Measurements from ENCODE around the gene TINAGL1. TPM values are rescaled to one million over a fixed set of nuclear protein-coding genes. Genes with fewer than 3 reads are reported as not detected.

TINAGL1 gene
- total RNA-seq, 4 donors from 2014 or later = 139 to 354 (median 244) TPM

DNA sequence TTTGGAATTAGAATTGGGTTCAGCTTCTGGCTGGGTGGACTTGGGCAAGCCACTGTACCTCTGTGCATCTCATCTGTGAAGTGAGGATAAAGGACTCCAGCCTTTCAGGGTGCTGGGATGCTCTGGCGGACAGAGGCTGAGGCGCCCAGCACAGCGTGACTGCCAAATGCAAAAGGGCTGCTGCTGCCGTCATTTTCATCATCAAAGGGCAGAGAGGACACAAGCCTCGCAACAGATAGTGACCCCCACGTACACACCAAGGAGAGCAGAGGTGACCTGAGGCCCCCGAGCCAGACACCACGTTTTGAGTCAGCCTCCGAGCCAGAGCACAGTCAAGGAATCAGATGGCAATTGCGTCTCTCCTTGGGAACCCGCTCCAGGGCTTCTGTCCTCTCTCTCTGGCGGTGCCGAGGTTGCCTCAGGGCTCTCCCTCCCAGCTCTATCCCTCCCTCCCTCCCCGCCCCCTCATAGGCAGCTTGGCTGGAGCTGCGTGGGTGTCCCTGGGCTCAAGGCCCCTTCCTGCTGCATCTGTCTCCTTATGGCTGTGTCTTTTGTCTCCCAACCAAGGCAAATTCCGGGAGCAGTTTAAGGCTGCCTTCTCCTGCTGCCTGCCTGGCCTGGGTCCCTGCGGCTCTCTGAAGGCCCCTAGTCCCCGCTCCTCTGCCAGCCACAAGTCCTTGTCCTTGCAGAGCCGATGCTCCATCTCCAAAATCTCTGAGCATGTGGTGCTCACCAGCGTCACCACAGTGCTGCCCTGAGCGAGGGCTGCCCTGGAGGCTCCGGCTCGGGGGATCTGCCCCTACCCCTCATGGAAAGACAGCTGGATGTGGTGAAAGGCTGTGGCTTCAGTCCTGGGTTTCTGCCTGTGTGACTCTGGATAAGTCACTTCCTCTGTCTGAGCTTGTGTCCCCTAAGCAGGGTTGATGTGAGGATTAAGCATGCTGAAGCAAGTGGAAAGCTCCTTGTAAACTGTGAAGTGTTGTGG, 50.2 kb downstream of the TINAGL1 start:
- TF ChIP-seq POLR2A (IDR thresholded peaks at IDR 0.05; ENCODE audit: low read depth) = no peak
- no peak for TF ChIP-seq POLR2AphosphoS5 (IDR thresholded peaks at IDR 0.05)
- TF ChIP-seq, protein P1, sequence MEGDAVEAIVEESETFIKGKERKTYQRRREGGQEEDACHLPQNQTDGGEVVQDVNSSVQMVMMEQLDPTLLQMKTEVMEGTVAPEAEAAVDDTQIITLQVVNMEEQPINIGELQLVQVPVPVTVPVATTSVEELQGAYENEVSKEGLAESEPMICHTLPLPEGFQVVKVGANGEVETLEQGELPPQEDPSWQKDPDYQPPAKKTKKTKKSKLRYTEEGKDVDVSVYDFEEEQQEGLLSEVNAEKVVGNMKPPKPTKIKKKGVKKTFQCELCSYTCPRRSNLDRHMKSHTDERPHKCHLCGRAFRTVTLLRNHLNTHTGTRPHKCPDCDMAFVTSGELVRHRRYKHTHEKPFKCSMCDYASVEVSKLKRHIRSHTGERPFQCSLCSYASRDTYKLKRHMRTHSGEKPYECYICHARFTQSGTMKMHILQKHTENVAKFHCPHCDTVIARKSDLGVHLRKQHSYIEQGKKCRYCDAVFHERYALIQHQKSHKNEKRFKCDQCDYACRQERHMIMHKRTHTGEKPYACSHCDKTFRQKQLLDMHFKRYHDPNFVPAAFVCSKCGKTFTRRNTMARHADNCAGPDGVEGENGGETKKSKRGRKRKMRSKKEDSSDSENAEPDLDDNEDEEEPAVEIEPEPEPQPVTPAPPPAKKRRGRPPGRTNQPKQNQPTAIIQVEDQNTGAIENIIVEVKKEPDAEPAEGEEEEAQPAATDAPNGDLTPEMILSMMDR (IDR thresholded peaks at IDR 0.05) = no peak
- no peak for TF ChIP-seq EP300 (IDR thresholded peaks at IDR 0.05)
- Histone ChIP-seq H3K36me3 (peaks cover 28 to 50% (median 40%) of the 10 kb centered on the region in 4 donors), H3K27me3 (no peaks in the 10 kb centered on the region), H3K4me1 (peaks cover 25 to 36% (median 27%) of the 10 kb centered on the region in 4 donors), H3K4me3 (no peak overlapping the region), H3K27ac (replicated peaks in 1 of 4) (peak overlapping the region in 3 of 4 donors; percentile 5 to 62 (median 44)), H3K9me3 (no peaks in the 10 kb centered on the region)
- no peak for DNase-seq (ENCODE audit: extremely low spot score)
- intact Hi-C loops (cut with DNase I) = no loop called here
- WGBS = 74% methylated on average over 17 of the region's 23 CpGs

DNA sequence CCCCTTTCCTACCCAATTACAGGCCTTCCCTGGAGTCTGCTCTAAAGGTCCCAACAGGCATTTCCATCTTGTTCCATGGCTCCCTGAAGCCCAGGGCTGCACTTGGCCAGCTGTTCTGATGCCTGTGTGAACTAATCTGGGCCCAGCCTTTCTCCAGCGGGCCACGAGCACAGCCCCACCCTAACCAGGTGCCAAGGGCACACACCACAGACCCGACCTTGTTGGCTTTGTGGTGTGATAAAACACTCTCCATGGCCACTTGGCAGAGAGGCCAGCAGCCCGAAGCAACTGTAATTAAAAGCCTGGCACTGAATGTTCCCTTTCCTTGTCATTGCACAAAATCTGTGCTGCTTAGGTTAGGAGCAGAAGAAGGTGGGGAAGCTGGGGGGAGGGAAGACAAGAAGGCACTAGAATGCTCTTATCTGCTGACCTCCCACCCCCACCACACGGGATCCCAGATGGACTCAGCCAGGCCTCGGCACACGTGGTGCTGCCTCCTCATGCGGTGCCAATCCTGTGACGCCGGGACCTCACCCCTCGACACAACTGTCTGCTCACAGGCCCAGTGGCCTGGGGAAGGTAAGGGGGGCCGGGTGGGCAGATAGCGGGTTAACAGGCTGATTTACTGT, 51.1 kb downstream of the TINAGL1 start:
- no peak for DNase-seq (ENCODE audit: extremely low spot score)
- peaks cover 25 to 44% (median 30%) of the 10 kb centered on the region in 4 donors for H3K4me1 ChIP-seq
- no peaks in the 10 kb centered on the region for H3K9me3 ChIP-seq
- H3K4me3 ChIP-seq = no peak overlapping the region
- intact Hi-C loops (cut with DNase I) = no loop called here
- no peak for TF ChIP-seq EP300 (IDR thresholded peaks at IDR 0.05)
- no peak for TF ChIP-seq POLR2AphosphoS5 (IDR thresholded peaks at IDR 0.05)
- TF ChIP-seq, protein P1 (IDR thresholded peaks at IDR 0.05) = no peak
- TF ChIP-seq POLR2A (IDR thresholded peaks at IDR 0.05; ENCODE audit: low read depth) = no peak
- peak overlapping the region; percentile 25 to 62 (median 40) for H3K27ac ChIP-seq (replicated peaks in 1 of 4)
- 50% methylated on average over 2 of the region's 13 CpGs for WGBS
- H3K27me3 ChIP-seq = no peaks in the 10 kb centered on the region
- peaks cover 37 to 59% (median 49%) of the 10 kb centered on the region in 4 donors for H3K36me3 ChIP-seq

DNA sequence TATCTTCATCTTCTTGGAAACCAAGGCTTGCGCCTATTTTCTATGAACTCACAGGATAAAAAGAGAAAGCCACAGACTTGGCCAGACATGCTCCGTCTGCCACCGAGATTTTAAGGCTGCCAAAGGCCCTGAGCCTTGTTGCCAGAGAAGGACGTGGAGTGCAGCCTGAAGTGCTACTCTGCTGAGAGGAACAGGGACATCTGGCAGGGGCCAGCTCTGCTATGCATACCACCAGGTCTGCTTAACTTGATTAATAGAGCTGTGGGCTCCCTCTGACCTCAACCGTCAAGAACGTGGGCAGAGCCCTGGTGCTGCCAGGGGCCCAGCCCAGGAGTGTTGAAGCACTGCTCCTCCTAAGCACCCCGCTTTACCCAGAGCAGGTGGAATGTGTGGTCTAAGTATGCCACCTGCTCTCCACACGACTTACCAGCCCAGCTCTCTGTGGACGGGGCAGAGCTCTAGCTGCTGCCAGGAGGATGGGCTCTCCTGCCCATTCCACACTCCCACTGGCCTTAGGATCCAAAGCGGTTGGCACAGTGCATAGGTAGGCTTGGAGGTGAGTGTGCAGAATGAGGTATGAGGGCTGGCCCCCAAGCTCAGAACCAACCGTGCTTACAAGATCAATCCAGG, 51.7 kb downstream of the TINAGL1 start:
- intact Hi-C loops (cut with DNase I) = no loop called here
- peaks cover 25 to 50% (median 30%) of the 10 kb centered on the region in 4 donors for H3K4me1 ChIP-seq
- no peak for DNase-seq (ENCODE audit: extremely low spot score)
- peak overlapping the region; percentile 25 to 62 (median 40) for H3K27ac ChIP-seq (replicated peaks in 1 of 4)
- 82% methylated on average over 11 of the region's 11 CpGs for WGBS
- TF ChIP-seq, protein P1 (IDR thresholded peaks at IDR 0.05) = no peak
- TF ChIP-seq POLR2A (IDR thresholded peaks at IDR 0.05; ENCODE audit: low read depth) (no peak), EP300 (IDR thresholded peaks at IDR 0.05) (no peak), POLR2AphosphoS5 (IDR thresholded peaks at IDR 0.05) (no peak)
- no peaks in the 10 kb centered on the region for H3K9me3 ChIP-seq
- H3K36me3 ChIP-seq = peaks cover 43 to 65% (median 56%) of the 10 kb centered on the region in 4 donors
- no peak overlapping the region for H3K4me3 ChIP-seq
- H3K27me3 ChIP-seq = no peaks in the 10 kb centered on the region

DNA sequence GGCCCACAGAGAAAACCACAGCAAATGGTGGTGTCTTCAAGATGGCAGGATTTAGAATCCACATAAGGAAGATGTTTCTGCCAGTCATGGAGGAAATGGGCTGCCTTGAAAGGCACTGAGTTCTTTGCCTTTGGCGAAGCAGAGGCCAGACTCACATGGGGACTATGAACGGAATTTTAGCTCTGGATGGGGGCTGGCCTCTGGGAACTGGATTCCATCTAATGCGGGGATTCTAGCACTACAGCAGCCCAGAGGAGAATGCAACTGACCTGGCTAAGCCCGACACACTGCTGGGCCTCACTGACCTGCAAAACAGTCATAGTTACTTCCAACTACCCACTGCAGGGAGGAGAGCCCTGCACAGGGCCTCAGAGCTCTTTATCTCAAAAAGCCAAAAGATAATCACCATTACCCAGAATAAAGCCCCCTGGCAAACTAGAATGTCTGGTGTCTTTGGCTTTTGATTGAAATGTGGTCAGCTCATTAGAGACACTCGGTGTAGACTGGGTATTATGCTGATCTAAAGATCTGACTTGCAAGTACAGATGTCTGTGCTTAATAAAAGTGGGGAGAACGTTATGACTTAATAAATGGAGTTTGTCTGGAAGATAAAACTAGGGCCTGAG, 52.7 kb downstream of the TINAGL1 start:
- no peaks in the 10 kb centered on the region for H3K27me3 ChIP-seq
- peaks cover 48 to 75% (median 63%) of the 10 kb centered on the region in 4 donors for H3K36me3 ChIP-seq
- H3K27ac ChIP-seq (replicated peaks in 1 of 4) = no peak overlapping the region
- no peak overlapping the region for H3K4me3 ChIP-seq
- intact Hi-C loops (cut with DNase I) = no loop called here
- 93% methylated on average over 6 of the region's 6 CpGs for WGBS
- TF ChIP-seq, protein P1 (IDR thresholded peaks at IDR 0.05) = no peak
- TF ChIP-seq EP300 (IDR thresholded peaks at IDR 0.05) (no peak), POLR2A (IDR thresholded peaks at IDR 0.05; ENCODE audit: low read depth) (no peak), POLR2AphosphoS5 (IDR thresholded peaks at IDR 0.05) (no peak)
- H3K9me3 ChIP-seq = no peaks in the 10 kb centered on the region
- no peak for DNase-seq (ENCODE audit: extremely low spot score)
- peaks cover 25 to 56% (median 30%) of the 10 kb centered on the region in 4 donors for H3K4me1 ChIP-seq

All from esophagus muscularis mucosa (tissue), 4 donors.